Embryonic facial prominence (tissue), 1 donor: ENCODE data around the gene ARL6IP5.

ENCODE experiments used
- DNase-seq: peaks from one replicate; pipeline ENCODE4 v3.0.0-alpha.2; 2016; ENCODE audit errors: extremely low spot score

The ARL6IP5 gene

DNA sequence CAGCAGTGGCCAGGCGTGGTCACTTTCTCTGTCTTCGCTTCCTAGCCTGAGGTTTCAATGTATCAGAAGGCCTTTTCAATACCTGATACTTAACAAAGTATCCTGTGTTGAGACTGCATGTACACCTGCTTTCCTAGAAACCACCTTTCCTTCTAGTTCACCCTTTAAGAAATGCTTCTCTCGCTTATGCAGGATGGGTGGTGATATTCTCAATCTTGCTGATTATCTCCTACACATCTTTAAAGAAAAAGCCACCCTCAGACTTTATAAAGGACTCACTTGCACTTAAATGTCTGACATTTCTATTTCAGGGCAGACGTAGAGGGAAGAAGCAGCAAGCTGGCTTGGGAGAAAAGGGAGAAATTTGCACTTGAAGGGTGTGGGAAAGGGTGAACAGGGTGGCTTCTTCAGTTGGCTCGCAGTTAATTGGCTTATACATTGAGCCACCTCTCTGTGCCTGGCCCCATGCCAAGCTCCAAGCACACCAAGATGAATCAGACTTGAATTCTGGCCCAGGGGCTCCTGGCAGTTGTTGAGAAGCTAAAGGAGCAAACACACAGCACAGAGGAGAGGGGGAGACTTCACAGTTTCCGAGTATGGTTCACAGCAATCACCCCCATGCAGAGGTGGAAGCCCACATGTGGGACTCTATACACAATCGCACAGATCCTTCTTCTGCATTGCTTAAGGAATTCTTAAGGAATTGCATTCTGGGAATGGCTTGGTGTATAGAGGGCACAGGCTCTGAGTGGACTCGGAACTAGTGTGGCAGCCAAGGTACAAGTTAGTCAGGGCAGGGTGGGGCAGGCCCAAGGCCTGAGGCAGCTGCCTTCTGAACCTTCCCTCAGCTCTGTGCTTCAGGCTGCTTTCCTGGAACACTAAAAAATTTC lies 1.3 kb downstream of the ARL6IP5 start:
- DNase-seq = no peak

DNA sequence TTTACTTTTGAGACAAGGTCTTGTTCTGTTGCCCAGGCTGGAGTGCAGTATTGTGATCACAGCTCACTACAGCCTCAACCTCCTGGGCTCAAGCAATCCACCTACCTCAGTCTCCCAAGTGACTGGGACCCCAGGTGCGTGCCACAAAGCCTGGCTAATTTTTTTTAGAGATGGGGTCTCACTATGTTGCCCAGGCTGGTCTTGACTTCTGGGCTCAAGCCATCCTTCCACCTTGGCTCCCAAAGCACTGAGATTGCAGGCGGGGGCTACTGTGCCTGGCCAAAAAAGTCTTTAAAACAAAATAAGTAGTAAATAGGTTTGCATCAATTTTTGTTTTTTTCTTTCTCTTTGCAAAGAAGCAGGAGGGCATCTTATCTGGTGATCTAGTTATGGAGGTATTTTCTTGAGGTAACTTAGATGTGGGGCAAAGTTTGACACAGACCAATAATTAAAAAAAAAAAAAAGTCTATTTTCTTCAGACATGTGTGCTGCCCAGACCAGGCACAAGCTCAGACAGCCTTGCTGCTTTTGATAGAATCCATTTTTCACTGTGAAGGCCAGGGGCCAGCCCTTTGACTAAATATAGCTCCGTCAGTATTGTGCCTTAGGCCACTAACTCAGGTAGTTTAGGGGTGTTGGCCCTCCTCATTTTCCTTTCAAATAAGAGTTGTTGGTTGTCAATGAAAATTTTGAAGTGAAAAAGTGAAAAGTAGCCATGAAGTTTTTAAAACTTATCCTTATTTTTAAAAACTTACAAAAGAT lies 2.5 kb downstream of the ARL6IP5 start:
- no peak for DNase-seq

DNA sequence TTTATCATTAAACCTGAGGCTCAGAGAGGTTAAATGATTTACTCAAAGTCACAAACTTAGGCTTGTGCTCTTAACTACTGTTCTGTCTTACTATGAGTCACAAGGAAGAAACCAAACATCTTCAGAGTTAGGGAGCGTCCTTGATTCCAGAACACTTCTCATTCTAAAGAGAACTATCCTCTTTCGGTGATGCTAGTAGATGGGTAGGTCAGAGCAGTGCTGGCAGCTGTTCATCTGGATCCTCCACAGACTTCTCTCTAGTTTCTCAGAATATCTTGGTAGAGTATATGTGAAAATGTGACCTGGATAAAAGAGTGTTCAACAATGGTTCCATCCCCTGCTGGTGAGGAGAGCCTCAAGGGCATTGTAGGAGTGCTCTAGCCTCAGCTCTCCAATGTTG lies 3.3 kb downstream of the ARL6IP5 start:
- no peak for DNase-seq

DNA sequence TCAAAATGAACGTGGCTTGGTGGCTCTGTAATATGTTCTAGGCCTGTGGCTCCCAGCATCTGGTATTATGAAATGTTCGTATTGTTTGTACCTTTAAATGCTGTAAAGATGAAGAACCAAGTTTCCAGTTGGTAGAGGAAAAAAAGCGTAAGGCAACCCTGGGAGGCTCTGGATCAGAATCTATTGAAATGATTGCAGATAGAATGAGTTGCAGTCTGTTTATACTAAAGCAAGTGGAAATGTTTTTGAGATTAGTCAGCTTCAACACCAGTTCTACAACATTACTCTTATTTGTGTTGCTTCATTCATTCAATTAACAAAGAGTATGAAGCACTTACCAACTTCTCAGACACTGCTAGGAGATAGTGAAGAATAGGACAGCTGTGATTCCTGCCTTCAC lies 5.3 kb downstream of the ARL6IP5 start:
- no peak for DNase-seq

DNA sequence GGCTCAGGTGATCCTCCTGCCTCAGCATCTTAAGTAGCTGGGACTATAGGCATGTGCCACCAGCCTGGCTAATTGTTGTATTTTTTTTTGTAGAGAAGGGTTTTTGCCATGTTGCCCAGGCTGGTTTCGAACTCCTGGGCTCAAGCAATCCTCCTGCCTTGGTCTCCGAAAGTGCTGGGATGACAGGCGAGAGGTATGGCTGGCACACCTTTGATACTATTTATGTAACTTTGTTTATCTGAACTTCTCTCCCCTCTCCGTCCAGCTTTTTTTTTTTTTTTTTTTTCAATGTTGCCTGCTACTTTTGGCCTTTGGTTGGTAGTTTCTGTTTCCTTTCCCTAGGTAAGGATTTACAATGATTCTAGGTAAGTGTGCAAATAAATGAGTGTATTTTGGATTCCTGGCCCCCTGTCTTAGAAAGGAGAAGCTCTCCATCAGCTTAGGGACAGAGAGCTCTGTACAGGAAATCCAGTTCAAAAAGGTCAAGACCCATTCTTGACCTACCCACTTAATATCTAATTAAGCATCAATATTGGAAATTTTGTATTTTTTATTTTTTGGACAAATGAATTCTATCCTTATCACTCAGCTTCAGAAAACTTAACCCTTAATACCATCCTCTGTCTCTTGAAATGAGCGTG lies 6.8 kb downstream of the ARL6IP5 start:
- no peak for DNase-seq

DNA sequence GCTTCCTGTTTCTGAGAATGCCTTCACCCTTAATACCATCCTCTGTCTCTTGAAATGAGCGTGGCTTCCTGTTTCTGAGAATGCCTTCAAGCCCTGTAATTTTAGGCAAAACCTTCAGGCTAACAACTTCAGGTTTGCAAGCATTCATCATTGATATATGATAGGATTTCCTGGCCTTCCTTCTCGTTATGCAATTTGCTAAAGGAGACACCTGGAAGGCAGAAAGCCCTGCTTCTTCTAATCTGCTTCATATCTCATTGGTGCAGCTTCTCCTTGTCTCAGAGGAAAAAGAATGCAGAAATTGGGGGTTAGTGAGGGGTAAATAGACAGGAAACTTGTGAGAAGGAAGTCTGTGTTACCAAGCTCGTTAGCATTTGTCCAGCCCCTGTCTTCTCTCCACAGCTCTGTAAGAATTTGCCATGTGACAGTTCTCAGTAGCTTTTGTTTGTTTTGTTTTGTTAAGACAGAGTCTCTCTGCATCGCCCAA lies 7.3 kb downstream of the ARL6IP5 start:
- no peak for DNase-seq

DNA sequence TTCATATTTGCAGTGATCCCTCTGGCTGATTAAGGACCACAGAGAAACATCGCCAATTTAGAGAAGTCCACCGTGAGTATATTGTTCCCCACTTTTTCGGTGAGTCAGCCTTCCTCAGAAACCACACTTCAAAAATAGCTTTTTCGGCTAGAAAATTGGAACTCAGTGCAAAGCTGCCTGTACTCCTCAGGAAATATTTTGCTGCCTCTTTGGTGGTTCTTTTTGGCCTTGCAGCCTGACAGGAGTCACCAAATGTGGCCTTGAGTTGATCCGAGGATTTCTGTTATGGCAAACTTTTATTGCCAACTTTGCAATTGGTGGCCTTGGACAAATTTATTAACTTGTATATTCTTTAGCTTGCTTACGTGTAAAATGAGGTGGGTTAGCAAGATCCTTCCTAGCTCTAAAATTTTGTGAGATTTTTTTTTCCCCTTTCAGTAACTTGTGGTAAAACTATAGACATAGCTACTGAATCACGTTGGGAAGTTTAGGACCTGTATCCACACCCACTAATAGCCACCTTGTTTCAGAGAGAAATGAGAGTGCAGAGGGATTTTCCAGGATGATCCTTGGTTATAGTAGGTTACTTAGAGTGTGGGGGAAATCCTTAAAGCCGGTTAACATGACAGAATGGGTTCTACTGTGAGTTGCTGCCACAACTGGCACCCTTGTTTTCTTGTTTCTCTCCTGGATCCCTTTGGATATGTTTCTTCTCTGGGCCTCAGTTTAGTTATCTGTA lies 9.9 kb downstream of the ARL6IP5 start:
- no peak for DNase-seq

DNA sequence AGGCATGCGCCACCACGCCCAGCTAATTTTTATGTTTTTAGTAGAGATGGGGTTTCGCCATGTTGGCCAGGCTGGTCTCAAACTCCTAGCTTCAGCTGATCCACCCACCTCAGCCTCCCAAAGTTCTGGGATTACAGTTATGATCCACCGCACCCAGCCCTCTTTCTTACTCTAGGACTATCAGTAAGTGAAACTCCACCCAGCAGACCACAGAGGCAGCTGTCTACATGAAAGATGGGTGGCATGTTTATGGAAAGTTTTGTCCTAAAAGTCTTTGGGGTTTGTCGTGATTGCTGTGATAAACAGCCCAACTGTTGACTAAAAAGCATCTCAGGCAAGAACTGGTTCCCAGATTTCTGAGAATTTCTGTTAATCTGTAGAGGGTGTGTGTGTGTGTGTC lies 10.9 kb downstream of the ARL6IP5 start:
- no peak for DNase-seq

DNA sequence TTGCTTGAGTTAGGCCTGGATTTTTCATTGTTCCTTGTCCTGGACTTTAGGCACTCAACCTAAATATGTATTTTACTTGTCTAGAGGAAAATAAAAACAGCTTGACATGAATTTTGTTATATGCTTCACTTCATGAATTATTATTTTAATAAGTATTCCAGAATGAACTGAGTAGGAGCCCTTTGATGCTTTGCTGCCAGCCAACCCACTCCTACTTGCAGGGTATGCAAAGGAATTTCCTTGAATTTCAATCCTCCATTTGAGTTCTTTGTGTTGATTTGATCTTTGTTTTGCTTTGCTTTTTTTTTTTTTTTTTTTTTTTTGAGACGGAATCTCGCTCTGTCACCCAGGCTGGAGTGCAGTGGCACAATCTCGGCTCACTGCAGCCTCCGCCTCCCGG lies 11.6 kb downstream of the ARL6IP5 start:
- no peak for DNase-seq

DNA sequence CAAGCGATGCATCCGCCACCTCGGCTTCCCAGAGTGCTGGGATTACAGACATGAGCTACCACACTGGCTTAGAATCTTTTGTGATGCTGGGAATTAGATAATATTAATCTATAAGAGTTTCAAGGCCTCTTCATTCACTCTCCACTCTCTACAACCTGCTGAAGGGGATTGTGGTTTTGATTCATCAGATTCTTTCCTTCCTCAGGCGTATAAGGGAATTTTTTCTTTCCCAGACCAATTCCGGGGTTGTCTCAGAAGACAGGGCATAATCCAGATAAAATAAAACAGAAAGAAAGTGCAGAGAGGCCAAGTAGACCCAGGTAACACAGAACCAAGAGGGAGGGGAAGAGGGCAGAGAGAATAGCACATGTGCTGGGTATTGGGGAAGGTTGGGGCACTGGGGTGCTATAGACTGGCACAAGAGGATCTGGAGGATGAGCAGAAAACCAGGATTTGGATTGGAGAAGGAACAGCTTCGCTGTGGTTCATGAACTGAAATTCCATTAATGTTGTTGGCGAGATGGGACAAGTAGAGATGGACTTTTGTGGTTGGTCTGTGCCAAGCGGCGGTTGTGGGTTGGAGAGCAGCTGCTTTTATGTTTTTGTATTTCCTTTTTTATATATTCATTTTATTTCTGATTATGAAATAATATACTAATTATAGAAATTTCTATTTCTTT lies 12.8 kb downstream of the ARL6IP5 start:
- DNase-seq = no peak

DNA sequence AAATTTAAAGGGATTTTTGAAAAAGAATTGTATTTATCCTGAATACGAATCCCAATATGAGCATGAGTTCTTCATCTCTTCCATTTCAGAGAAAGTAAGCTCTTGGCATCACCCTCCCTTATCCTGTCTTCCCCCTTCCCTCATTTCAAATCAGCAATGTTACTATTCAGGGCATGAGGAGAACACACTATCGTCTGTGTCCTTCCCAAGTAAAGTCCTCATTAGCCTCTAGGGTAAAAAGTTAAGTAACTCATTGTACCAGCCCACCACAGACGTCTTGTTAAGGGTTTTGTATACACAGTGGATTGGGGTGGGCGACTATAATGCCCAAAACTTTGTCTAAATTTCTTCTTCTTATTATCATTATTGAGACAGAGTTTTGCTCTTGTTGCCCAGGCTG lies 14.8 kb downstream of the ARL6IP5 start:
- DNase-seq = no peak

DNA sequence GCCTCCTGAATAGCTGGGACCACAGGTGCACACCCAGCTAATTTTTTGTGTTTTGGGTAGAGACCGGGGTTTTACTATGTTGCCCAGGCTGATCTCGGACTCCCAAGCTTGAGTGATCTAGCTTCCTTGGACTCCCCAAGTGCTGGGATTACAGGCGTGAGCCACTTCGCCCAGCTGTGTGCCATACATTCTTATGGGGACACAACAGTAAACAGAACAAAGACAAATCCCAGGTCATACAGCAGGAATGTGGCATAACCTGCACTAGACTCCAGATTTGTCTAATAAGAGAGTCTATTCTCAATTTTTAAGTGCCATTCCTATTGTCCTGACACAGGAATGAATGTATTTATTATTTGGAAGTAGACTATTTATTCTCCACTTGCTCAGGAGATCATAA lies 17.6 kb downstream of the ARL6IP5 start:
- no peak for DNase-seq

DNA sequence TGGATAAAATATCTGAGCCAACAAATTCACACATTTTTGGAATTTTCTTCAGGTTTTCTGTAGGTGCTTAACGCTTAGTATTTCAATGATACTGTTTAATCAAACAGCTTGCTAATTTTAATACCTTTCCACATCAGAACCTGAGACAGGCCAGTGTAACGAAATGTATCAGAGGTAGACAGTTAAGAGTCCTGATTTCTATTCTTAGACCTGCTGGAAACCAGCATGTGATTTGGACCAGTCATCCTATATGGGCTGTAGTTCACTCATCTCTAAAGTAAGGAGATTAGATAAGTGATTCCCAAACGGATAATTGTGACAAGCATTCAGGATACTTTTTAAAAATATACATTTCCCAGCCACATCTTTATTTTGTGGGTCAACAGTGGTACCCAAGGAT lies 18.4 kb downstream of the ARL6IP5 start:
- no peak for DNase-seq

DNA sequence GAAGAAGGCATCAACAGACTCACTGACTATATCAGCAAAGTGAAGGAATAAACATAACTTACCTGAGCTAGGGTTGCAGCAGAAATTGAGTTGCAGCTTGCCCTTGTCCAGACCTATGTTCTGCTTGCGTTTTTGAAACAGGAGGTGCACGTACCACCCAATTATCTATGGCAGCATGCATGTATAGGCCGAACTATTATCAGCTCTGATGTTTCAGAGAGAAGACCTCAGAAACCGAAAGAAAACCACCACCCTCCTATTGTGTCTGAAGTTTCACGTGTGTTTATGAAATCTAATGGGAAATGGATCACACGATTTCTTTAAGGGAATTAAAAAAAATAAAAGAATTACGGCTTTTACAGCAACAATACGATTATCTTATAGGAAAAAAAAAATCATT lies 19.8 kb downstream of the ARL6IP5 start:
- no peak for DNase-seq

DNA sequence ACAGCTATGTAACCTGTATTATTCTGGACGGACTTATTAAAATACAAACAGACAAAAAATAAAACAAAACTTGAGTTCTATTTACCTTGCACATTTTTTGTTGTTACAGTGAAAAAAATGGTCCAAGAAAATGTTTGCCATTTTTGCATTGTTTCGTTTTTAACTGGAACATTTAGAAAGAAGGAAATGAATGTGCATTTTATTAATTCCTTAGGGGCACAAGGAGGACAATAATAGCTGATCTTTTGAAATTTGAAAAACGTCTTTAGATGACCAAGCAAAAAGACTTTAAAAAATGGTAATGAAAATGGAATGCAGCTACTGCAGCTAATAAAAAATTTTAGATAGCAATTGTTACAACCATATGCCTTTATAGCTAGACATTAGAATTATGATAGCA lies 20.6 kb downstream of the ARL6IP5 start:
- no peak for DNase-seq

DNA sequence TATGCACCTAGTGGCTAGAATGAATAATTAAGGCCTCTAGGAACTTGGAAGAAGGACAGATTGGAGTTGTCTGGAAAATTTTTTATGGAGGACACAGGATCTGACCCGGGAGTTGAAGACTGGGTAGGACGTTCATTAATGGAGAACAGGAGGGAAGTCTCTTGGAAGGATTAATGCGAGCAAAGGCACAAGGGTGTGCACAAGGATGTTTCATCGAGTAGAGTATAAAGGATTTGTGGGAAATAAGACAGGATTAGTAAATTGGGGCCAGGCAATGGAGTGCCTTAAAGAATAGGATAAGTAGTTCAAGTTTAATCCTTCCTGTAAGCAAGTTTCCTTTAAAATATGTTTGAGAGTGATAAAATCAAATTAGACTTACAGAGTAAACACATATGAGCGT lies 23.1 kb downstream of the ARL6IP5 start:
- no peak for DNase-seq

DNA sequence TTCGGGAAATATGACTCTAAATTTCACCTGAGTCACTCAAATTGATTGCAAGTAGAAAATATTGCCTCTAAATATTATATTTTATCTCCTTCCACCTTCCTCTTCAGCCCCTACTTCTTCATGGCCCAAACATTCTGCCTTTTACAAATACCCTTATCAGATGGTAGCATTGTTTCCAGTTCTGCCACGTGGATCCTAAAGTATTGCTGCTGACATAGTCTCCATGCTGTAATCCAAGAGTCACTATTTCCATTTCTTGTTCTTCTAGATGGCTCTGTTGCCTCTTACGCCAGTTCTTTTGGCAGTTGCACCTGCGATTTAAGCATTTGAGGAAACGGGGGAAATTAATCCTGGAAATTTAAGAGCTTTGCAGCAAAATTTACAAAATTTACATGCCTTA lies 24.1 kb downstream of the ARL6IP5 start:
- no peak for DNase-seq

DNA sequence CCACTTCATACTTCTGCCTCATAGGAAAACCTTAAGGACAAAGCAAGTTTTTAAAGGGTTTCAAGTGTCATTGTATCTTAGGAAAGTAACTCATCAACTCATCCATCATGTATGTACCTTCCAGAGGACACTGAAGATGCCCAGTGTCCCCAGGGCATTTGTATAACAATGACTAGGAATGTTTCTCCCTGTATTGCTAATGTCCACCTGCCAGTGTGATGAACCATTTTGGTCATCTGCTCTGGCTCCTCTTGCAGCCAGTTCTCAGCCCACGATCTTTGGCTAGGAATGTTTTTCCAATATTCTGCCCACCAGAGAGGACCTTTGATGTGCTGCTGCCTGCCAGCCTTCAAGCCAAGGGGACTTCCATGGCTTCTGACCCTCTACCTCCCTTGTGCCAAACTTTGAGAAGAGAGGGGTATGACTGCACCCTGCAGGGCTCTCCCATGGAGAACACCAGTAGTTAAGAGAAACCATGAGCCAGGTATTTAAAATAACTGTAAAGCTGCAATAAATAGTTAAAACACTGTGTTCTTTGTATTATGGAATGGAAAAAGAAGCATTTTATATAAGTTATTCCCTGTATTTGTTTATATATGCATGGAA lies 26.3 kb downstream of the ARL6IP5 start:
- DNase-seq = no peak

DNA sequence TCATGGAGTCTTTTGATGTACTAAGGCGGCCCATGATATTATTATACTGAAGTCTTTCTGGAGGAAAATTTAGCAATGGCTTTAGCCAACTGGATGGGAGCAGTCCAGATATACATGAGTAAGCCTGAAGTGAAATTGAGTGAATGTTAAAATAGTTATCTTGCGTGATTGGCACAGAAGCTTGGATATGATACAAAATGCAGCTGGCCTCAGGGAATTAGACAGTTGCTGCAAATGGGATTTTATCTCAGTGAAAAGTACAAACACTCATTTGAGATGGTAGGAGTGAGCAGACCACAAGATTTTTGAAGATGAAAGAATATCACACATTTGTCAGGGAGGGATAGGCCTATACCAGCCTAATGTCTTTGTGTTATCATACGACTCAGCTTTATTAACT lies 28.8 kb downstream of the ARL6IP5 start:
- no peak for DNase-seq

DNA sequence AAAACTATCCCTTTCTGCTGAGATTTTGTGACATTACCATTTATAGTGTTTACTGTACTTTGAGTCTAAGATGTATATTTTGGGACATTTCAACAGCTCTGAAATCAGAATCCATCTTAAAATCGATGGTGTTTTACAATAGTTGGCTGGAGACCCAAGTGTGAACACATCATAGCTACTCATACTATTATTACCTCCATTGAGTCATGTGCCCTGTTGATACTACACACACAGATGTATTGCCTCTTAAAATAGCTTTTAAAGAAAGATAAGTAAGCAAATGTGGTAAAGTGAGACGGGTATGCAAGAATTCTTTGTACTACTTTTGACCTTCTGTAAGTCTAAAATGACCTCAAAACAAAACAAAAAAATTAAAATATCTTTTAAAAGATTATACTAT lies 31.0 kb downstream of the ARL6IP5 start:
- DNase-seq = no peak

DNA sequence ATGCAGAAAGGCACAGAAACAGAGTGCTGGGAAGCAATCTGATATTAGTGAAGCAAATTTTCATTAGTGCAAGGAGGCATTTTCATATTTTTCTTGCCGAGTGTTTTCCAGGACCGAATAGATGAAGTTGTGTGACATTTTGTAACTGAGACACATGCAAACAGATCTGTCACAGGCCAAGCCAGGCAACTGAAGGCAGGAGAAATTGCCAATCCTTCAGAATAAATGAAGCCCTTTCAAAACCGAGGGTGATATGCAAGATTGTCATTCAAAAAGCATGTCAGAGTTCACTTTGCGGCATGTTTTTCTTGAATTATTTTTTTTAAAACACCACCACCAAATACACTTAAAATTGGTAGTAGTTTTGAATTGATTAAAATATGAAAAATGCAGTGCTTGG lies 31.4 kb downstream of the ARL6IP5 start:
- DNase-seq = no peak
